ENCODE results near the gene GAL3ST3.
"Not testable (repeated sequence)": the region's sequence is repeated elsewhere in the genome, so short reads cannot be mapped to it uniquely, and the experiment has no call there.

GAL3ST3 gene, protein sequence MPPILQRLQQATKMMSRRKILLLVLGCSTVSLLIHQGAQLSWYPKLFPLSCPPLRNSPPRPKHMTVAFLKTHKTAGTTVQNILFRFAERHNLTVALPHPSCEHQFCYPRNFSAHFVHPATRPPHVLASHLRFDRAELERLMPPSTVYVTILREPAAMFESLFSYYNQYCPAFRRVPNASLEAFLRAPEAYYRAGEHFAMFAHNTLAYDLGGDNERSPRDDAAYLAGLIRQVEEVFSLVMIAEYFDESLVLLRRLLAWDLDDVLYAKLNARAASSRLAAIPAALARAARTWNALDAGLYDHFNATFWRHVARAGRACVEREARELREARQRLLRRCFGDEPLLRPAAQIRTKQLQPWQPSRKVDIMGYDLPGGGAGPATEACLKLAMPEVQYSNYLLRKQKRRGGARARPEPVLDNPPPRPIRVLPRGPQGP
- 0 to 0.04 (median 0) reads per million in 3 experiments for total RNA-seq

DNA sequence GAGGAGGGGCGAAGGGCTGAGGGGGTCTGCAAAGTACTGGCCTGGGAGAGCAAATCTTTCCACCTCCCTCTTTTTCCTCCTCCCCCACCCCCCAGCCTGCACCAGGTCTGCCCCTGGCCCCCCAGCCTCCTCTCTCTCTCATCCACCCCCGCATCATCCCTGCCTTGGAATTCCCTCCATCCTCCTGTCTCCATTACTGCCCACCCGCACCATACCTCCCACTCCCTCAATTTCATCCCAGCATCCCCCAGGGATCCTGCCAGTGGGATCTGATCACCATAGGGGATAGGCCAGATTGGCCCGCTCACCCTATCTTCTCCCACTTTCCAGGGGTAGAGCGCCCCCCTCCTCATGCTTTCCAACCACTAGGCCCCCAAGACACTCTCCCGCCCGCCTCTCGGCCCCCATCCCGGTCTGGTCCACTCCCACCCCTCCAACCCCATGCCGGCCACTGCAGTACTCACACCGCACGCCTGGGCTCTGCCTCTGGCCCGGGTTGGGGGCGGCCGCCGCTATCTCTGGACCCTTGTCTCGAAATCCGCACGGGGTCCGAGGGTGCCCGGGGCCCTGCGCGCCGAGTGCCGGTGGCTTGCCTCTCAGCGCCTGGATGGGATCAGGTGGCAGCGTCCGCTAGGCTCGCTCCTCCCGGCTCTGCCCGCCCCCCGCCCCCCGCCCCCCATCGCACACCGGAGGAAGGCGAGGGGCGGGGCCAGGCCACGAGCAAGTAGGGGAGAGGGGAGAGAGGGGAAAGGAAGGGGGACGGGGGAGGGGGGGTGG lies at the start of gene GAL3ST3:
GAL3ST3 (minus strand) TSS at position 615 of the 777 bp plus-strand sequence. CDS start 3,746 bp downstream, outside the sequence.
- DNase-seq = no peak

DNA sequence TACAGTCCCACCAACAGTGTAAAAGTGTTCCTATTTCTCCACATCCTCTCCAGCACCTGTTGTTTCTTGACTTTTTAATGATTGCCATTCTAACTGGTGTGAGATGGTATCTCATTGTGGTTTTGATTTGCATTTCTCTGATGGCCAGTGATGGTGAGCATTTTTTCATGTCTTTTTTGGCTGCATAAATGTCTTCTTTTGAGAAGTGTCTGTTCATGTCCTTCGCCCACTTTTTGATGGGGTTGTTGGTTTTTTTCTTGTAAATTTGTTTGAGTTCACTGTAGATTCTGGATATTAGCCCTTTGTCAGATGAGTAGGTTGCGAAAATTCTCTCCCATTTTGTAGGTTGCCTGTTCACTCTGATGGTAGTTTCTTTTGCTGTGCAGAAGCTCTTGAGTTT lies 43.2 kb upstream of the GAL3ST3 start:
- DNase-seq = not testable (repeated sequence)

DNA sequence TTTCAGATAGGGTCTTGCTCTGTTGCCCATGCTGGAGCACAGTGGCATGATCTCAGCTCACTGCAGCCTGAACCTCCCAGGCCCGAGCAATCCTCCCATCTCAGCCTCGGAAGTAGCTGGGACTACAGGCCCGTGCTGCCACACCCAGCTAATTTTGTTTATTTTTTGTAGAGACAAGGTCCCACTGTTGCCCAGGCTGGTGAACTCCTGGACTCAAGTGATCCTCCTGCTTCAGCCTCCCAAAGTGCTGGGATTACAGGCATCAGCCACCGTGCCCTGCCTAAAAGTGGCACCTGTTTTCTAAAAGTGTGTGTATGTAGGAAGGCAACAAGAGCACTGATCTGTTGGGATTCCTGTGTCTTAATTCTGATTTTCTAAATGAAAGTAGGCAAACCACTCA lies 41.3 kb upstream of the GAL3ST3 start:
- DNase-seq = no peak

DNA sequence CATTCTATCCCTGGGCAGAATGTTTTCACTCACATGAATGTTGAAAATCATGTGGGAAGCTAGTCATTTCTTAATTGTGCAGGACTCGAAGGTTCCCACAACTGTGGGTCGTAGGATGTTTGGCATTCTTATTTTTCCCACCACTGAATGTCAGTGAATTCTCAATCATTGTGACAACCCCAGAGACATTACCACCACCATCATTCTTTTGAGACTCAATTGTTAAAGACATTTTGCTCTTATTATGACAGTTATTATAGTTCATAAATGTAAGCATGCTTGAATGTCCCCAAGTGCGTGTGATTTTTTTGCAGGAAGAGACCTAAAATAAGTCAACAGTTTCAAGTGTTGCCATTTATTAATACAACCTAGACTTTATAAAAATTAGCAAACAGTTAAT lies 40.1 kb upstream of the GAL3ST3 start:
- no peak for DNase-seq

DNA sequence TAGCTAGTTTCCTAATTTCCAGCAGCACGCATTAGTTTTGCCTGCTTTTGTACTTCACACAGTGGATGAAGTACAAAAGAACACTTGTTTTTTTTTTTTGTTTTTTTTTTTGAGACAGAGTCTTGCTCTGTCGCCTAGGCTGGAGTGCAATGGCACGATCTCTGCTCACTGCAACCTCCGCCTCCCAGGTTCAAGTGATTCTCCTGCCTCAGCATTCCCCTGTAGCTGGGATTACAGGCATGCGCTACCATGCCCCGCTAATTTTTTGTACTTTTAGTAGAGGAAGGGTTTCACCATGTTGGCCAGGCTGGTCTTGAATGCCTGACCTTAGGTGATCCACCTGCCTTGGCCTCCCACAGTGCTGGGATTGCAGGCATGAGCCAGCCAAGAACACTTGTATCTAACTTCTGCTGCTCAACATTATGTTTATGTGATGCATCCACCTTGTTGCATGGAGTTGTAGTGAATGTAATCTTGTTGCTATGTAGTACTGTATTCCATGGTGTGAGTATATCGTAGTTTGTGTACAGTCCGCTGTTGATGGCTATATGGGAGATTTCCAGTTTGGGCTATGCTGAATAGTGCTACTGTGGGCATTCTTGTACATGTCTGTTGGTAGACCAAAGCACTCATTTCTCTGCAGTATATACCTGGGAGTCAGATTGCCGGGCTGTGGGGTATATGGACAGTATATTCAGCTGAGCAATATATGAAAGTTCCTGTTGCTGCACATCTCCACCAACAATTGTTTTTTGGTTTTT lies 38.4 kb upstream of the GAL3ST3 start:
- DNase-seq = no peak

DNA sequence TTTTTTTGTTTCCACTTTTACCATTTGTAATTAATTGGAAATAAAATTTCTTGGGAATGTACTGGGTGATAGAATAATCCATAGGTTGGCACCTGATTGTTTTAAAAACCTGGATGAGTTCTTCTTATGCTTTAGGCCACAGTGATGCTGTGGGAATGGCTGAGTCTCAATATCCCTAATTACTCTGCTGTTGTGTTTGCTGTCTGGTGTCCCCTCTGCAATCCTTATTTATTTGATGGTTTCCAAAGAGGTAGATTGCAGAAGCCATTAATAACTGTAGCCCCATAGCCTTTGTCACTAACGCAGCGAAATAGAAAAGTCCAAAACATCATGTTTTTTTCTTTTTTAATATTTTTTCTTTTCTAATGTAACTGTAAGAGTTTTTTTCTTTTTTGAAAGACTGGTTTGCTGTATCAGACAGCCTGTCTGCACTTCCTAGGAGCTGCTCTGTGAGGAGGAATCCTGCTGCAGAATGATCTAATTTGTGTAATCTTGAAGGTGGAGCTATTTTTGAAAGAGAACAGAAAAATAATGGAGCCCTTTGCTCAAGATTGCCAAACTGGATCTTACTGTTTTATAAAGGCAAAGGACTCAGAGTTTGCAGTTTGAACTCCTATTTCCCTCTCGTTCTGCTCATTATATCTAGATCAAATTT lies 36.0 kb upstream of the GAL3ST3 start:
- no peak for DNase-seq

DNA sequence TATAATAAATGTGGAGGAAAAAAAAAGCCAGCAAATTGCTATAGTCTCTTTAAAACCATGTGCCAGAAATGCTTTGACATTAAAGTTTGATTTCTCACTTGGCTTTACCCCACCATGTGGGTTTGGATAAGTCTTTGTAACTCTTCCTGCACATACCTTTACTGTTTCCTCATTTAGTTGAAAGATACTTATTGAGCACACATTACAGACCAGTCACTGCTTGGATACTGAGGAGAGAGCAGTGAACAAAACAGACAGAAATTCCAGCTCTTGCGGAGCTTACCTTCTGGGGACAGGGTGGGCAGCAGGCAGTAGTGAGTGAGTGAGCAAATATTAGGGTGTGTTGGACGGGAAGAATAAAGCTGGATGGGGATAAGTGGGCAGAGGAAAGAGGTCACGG lies 34.8 kb upstream of the GAL3ST3 start:
- DNase-seq = no peak

DNA sequence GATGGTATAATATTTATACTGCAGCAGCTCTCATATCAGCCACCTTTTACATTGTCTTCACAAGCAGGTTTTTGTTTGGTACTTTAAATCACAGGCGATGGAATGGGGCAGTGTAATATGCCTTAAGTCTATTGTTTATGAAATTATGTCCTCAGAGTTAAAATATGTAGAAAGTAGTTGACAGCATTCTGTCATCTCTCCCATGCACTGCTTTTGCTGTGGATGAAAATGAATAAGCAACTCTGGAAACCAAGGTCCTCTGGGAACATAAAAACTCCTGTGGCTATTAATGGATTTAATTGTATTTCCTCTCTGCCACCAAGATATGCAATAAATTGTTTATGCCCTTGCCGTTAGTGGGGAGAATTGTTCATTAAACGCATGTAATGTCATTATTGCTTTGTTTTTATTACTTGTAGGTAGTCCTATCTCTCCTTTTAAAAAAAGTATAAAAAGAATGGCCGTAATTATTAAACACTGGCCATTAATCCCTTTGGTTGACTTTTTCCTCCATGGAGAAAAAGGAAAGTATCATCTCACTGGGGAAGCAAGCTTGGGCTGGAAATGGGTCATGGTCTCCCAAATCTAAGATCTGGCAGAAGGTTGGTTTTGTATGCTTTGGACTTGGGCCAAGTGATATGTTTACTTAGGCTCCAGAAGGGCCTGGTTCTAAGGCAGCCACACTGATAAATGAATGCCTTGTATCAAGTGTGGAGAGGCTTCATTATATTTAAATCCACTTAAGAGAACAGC lies 34.2 kb upstream of the GAL3ST3 start:
- DNase-seq = no peak

DNA sequence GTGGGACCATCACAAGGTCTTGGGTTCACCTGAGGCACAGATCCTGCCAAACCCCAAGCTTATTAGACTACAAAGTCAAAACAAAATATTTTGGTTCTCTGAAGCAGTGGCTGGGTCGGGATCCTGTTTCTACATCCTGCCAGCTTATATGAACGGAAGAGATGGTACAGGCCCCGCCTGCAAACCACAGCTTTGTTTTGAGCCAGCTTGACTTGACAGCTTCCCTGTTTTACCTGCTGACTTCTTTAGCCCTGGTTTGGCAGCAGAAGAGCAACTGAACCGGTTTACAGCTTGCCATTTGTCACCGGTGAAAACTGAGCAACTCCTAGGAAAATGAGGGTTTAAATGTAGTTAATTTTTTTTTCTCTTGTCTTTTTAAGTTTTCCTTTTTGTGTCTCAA lies 32.5 kb upstream of the GAL3ST3 start:
- DNase-seq = peak; percentile 84

DNA sequence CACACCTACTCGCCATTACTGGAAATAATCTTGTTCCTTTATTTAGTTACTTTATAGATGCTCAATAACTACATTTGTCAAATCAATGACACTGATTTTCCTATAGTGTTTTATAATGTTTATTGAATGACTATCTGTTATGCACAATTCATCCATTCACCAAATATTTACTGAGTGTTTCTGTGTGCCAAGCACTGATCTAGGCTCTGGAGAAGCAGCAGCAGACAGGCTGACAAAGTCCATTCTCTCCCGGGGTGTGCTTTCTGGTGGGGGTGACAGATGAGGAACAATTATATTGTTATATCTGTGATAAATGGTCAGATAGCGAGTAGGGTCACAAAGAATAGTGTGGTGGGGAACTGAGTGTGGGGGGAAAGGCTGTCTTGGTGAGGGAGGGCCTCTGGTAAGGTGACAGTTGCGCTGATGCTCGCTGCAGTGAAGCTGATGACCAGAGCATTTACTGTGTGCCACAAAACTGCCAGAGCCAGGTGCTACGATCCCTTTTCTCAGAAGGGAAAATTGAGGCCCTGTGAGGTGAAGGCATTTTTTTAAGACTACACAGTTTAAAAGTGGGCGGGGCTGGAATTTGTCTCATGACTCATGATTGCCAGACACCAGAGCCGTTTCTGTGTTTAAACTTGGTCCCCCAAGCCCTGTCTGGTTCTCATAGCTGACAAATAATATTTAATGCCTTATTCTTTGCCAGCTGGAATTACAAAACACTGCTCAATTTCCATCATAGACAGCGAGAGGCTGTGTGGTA lies 31.3 kb upstream of the GAL3ST3 start:
- peak; percentile 52 for DNase-seq

DNA sequence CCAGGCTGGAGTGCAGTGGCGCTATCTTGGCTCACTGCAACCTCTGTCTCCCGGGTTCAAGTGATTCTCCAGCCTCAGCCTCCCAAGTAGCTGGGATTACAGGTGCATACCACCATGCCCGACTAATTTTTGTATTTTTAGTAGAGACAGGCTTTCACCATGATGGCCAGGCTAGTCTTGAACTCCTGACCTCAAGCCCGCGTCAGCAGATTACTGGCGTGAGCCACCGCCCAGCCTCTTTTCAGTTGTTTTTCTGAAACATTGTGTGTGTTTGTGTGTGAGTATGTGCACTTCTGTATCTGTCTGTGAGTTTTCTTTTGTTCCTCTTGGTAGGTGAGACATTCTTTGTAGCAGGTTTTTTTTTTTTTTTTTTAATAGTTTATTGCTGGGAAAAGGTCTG lies 30.0 kb upstream of the GAL3ST3 start:
- DNase-seq = not testable (repeated sequence)

DNA sequence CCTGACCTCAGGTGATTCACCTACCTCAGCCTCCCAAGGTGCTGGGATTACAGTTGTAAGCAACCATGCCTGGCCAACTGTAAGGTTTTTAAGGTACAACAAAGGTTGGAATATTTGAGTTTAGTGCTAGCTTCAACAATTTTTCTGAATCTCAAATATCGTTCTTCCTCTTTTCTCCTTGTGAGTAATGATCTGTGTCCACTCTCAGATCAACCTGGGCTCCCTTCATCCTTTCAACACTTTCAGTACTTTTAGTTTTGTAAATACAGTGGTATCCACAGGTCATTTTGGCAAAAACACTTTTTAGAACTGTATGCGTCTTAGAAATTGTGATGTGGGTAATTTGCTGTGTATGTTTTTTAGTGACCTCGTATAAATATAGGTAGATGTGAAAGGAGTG lies 29.0 kb upstream of the GAL3ST3 start:
- DNase-seq = no peak

DNA sequence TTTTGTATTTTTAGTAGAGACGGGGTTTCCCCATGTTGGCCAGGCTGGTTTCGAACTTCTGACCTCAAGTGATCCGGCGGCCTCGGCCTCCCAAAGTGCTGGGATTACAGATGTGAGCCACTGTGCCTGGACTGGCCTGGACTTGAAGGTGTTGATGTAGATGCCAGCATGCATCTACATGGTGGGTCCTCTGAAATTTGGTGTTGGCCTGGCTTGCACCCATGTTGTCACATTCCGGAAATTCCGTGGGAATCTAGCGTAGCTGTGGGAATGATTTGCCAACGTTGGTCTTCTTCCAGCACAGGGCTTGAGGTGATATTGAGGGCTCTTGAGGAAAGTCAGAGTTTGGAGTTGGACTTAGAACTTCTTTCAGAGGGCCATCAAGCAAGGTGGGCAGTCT lies 27.6 kb upstream of the GAL3ST3 start:
- DNase-seq = no peak

DNA sequence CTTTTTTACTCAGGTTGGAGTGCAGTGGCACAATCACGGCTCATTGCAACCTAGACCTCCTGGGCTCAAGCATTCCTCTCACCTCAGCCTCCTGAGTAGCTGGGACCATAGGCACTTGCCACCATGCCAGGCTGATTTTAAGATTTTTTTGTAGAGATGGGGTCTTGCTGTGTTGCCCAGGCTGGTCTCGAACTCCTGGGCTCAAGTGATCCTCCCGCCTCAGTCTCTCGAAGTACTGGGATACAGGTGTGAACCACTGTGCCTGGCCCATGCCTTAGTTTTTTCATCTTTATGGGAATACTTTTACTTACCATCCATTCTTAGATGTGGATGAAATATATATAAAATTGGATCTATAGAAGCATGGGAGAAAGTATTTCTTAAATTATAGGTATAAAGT lies 26.3 kb upstream of the GAL3ST3 start:
- DNase-seq = no peak

DNA sequence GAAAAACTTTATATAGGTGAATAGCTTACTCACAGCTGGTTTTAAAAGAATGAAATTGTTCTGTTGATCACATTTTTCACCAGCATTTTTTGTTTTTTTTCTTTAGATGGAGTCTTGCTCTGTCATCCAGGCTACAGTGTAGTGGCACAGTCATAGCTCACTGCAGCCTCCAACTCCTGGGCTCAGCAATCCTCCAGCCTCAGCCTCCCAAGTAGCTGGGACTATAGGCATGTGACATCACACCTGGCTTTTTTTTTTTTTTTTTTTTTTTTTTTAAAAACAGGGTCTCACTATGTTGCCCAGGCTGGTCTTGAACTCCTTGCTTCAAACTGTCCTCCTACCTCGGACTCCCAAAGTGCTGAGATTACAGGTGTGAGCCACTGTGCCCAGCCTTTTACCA lies 24.7 kb upstream of the GAL3ST3 start:
- no peak for DNase-seq

DNA sequence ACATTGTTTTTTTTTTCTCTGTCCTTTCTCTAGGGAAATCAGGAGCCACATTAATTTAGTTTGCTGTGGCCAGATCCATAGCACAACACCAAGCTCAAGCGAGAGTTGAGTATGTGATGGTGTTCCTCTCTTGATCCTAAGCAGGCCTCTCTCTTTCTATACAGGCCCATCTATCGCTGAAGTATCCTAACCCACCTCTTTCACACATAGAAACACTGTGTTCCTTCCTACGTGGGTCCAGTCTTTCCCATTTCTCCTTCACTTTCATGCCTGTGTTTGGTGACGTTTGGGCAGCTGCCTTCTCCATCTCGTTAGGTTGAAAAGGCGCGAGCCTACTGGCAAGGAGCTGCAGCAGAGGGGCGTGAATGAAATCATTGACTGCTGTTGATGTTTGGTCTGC lies 23.6 kb upstream of the GAL3ST3 start:
- DNase-seq = no peak

DNA sequence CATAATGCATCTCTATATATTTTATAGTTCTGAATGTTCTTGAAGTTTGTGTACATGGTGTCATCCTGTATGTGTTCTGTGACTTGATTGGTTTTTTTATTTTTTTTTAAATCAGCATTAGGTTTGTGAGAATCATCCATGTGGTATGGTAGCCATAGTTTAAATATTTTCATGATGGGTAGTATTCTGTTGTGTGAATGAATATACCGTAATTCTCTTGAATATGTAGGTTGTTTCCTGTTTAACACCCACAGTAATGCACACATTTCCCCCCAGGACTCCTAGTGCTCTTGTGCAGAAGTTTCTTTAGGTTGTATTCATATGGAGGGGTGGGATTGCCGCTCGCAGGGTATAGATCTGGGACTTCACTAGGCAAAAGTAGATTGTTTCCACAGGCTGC lies 23.1 kb upstream of the GAL3ST3 start:
- DNase-seq = no peak

DNA sequence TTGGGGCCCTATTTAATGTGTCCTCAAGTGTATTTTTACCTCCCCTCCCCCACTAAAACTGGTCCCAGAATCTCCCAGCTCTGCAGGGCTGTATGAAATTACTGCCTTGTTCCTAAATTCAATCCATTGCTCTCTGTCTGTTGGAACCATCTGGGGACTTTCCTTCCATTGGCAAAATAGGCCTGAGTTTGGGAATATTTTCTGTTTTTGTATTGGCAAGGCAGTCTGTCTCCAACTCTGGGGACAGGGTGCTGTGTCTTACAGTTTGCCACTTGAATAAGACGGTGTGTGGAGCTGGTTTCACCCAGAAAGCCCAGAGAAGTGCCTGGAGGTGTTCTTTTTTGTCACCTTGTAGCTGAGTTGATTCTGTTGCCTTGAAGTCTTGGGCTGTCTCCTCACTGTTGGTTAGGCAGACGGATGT lies 22.4 kb upstream of the GAL3ST3 start:
- DNase-seq = peak; percentile 18

DNA sequence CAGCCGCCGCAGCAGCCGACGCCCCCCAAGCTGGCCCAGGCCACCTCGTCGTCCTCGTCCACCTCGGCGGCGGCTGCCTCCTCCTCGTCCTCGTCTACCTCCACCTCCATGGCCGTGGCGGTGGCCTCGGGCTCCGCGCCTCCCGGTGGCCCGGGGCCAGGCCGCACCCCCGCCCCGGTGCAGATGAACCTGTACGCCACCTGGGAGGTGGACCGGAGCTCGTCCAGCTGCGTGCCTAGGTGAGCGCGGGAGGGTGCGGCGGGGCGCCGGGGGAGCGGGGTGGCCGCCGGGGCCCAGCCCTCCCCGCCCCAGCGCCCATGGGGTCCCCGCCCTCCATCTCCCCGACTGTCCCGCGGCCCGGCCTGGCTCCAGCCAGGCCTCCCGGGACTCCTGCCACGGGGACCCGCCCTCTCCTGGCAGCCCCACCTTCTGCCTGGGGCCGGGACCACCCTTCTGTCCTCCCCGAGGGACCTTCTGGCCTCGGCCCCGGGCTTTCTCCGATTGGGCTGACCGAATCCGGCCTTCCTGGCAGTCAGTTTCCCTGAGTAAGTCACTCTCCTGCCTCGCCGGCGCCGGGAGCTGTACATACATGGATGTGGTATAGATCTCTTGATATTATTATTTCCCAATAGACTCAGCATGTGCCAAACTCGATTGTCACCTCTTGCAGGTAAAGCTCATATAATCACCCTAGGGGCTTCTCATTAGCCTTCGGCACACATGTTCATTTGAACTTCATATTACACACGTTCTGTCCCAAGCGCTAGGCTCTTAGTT lies 21.8 kb upstream of the GAL3ST3 start:
- no peak for DNase-seq

Measured in central memory CD4-positive, alpha-beta T cell (primary cell).